ENCODE results near the gene STAT1. TPM values are rescaled to one million over a fixed set of nuclear protein-coding genes. Genes with fewer than 3 reads are reported as not detected.

STAT1 gene
- total RNA-seq, 1 experiment from 2014 or later: 73.4 TPM

GRCh38 chr2:191006297-191006696 is 7.7 kb downstream of the STAT1 start:
- no peak overlapping the region for H3K4me3 ChIP-seq (ENCODE audit: low read depth in 2 of 2, low read length in 2 of 2)
- DNase-seq (ENCODE audit: low read depth, low spot score) (no peak), ATAC-seq (no peak)
- no TSS peak for BruUV-seq (replicated peaks)
- no peaks in the 10 kb centered on the region for H3K27me3 ChIP-seq (ENCODE audit: control insufficient read depth, insufficient read depth, low read length)
- peaks cover 69% of the 10 kb centered on the region for H3K36me3 ChIP-seq (ENCODE audit: control insufficient read depth, insufficient read depth, low read length)
- TF ChIP-seq POLR2AphosphoS5 (IDR thresholded peaks at IDR 0.05; ENCODE audit: low read depth, low read length) (no peak), SIN3A (IDR thresholded peaks at IDR 0.05; ENCODE audit: borderline replicate concordance, insufficient read depth, low read depth, low read length) (no peak), TCF7L2 (IDR thresholded peaks at IDR 0.05; ENCODE audit: low read depth, low read length) (no peak)
- TF ChIP-seq, protein P1, sequence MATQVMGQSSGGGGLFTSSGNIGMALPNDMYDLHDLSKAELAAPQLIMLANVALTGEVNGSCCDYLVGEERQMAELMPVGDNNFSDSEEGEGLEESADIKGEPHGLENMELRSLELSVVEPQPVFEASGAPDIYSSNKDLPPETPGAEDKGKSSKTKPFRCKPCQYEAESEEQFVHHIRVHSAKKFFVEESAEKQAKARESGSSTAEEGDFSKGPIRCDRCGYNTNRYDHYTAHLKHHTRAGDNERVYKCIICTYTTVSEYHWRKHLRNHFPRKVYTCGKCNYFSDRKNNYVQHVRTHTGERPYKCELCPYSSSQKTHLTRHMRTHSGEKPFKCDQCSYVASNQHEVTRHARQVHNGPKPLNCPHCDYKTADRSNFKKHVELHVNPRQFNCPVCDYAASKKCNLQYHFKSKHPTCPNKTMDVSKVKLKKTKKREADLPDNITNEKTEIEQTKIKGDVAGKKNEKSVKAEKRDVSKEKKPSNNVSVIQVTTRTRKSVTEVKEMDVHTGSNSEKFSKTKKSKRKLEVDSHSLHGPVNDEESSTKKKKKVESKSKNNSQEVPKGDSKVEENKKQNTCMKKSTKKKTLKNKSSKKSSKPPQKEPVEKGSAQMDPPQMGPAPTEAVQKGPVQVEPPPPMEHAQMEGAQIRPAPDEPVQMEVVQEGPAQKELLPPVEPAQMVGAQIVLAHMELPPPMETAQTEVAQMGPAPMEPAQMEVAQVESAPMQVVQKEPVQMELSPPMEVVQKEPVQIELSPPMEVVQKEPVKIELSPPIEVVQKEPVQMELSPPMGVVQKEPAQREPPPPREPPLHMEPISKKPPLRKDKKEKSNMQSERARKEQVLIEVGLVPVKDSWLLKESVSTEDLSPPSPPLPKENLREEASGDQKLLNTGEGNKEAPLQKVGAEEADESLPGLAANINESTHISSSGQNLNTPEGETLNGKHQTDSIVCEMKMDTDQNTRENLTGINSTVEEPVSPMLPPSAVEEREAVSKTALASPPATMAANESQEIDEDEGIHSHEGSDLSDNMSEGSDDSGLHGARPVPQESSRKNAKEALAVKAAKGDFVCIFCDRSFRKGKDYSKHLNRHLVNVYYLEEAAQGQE (IDR thresholded peaks at IDR 0.05; ENCODE audit: insufficient read depth in 1 of 2, low read depth in 2 of 2, low read length in 1 of 2): no peak
- TF ChIP-seq, protein P2, sequence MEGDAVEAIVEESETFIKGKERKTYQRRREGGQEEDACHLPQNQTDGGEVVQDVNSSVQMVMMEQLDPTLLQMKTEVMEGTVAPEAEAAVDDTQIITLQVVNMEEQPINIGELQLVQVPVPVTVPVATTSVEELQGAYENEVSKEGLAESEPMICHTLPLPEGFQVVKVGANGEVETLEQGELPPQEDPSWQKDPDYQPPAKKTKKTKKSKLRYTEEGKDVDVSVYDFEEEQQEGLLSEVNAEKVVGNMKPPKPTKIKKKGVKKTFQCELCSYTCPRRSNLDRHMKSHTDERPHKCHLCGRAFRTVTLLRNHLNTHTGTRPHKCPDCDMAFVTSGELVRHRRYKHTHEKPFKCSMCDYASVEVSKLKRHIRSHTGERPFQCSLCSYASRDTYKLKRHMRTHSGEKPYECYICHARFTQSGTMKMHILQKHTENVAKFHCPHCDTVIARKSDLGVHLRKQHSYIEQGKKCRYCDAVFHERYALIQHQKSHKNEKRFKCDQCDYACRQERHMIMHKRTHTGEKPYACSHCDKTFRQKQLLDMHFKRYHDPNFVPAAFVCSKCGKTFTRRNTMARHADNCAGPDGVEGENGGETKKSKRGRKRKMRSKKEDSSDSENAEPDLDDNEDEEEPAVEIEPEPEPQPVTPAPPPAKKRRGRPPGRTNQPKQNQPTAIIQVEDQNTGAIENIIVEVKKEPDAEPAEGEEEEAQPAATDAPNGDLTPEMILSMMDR (IDR thresholded peaks at IDR 0.05): no peak
- H3K4me1 ChIP-seq (ENCODE audit: control insufficient read depth, insufficient read depth, low read length): no peaks in the 10 kb centered on the region
- POLR2A ChIA-PET: no interaction called here
- no peak overlapping the region for H3K27ac ChIP-seq (ENCODE audit: low read length)
- intact Hi-C loops (cut with micrococcal nuclease; ENCODE audit: unreplicated experiment) (no loop called here), in situ Hi-C loops (cut with HindIII; ENCODE audit: low pct_unique_long_range_greater_than_20kb, low sequenced_read_pairs) (no loop called here)
- CTCF ChIA-PET: no interaction called here
- no peaks in the 10 kb centered on the region for H3K9me3 ChIP-seq (ENCODE audit: control insufficient read depth, insufficient read depth, low read depth, low read length)

GRCh38 chr2:191003405-191004309 is 10.3 kb downstream of the STAT1 start:
- CTCF ChIA-PET: no interaction called here
- BruUV-seq (replicated peaks): no TSS peak
- DNase-seq (ENCODE audit: low read depth, low spot score) (no peak), ATAC-seq (no peak)
- no peak overlapping the region for H3K27ac ChIP-seq (ENCODE audit: low read length)
- H3K4me1 ChIP-seq (ENCODE audit: control insufficient read depth, insufficient read depth, low read length): no peaks in the 10 kb centered on the region
- POLR2A ChIA-PET: no interaction called here
- H3K27me3 ChIP-seq (ENCODE audit: control insufficient read depth, insufficient read depth, low read length): no peaks in the 10 kb centered on the region
- TF ChIP-seq TCF7L2 (IDR thresholded peaks at IDR 0.05; ENCODE audit: low read depth, low read length): no peak
- TF ChIP-seq POLR2AphosphoS5 (IDR thresholded peaks at IDR 0.05; ENCODE audit: low read depth, low read length): no peak
- no peak for TF ChIP-seq SIN3A (IDR thresholded peaks at IDR 0.05; ENCODE audit: borderline replicate concordance, insufficient read depth, low read depth, low read length)
- TF ChIP-seq, protein P1 (IDR thresholded peaks at IDR 0.05; ENCODE audit: insufficient read depth in 1 of 2, low read depth in 2 of 2, low read length in 1 of 2): no peak
- TF ChIP-seq, protein P2 (IDR thresholded peaks at IDR 0.05): no peak
- in situ Hi-C loops (cut with HindIII; ENCODE audit: low pct_unique_long_range_greater_than_20kb, low sequenced_read_pairs) (no loop called here), intact Hi-C loops (cut with micrococcal nuclease; ENCODE audit: unreplicated experiment) (no loop called here)
- H3K36me3 ChIP-seq (ENCODE audit: control insufficient read depth, insufficient read depth, low read length): peaks cover 62% of the 10 kb centered on the region
- no peaks in the 10 kb centered on the region for H3K9me3 ChIP-seq (ENCODE audit: control insufficient read depth, insufficient read depth, low read depth, low read length)
- no peak overlapping the region for H3K4me3 ChIP-seq (ENCODE audit: low read depth in 2 of 2, low read length in 2 of 2)
